Skeletal muscle tissue (tissue), 4 donors: ENCODE results near the gene TENM3. TPM values are rescaled to one million over a fixed set of nuclear protein-coding genes. Genes with fewer than 3 reads are reported as not detected.

ENCODE experiments used
- H3K27ac ChIP-seq: one replicate; pipeline ENCODE4 v1.7.0; 2013; ENCODE audit warnings: mild to moderate bottlenecking, low read depth, low read length, inconsistent platforms
- H3K27me3 ChIP-seq, 3 donors: one replicate each; pipeline ENCODE4 v1.7.0; 2013; ENCODE audit warnings: low read length in 3 of 3; ENCODE audit not compliant: control insufficient read depth in 3 of 3, insufficient read depth in 3 of 3
- H3K36me3 ChIP-seq, 3 donors: one replicate each; pipeline ENCODE4 v1.7.0; 2013; ENCODE audit warnings: low read length in 3 of 3; ENCODE audit not compliant: control insufficient read depth in 3 of 3, insufficient read depth in 3 of 3
- H3K4me1 ChIP-seq, 3 donors: one replicate each; pipeline ENCODE4 v1.7.0; 2013; ENCODE audit warnings: low read length in 3 of 3, mild to moderate bottlenecking in 3 of 3; ENCODE audit not compliant: control insufficient read depth in 3 of 3, insufficient read depth in 3 of 3
- H3K4me3 ChIP-seq, 3 donors: one replicate each; pipeline ENCODE4 v1.7.0; 2013; ENCODE audit warnings: low read length in 3 of 3
- H3K9ac ChIP-seq, 3 donors: one replicate each; pipeline ENCODE4 v1.7.0; 2013; ENCODE audit warnings: low read length in 3 of 3, mild to moderate bottlenecking in 3 of 3, moderate library complexity in 2 of 3, low read depth in 1 of 3
- H3K9me3 ChIP-seq, 3 donors: one replicate each; pipeline ENCODE4 v1.7.0; 2013; ENCODE audit warnings: low read length in 3 of 3; ENCODE audit not compliant: control insufficient read depth in 3 of 3
- total RNA-seq: library from RNA; depleted of rRNA; stranded (reverse); fragments of >200 nt; gene quantifications from one replicate; pipeline ENCODE4 v1.2.3, GENCODE V29; 2014
- donor health status: Osteomylitis.

TENM3 gene
- total RNA-seq, 1 donor from 2014 or later, result 29.7 TPM

GRCh38 chr4:182788201-182788600, 545.0 kb downstream of the TENM3 start:
- peaks cover 0 to 3% (median 0%) of the 10 kb centered on the region in 3 donors for H3K27me3 ChIP-seq

GRCh38 chr4:182789529-182789928, 546.3 kb downstream of the TENM3 start:
- no peaks in the 10 kb centered on the region for H3K4me1 ChIP-seq
- H3K9me3 ChIP-seq, result no peaks in the 10 kb centered on the region
- H3K4me3 ChIP-seq, result no peak overlapping the region
- peaks cover 4 to 9% (median 9%) of the 10 kb centered on the region in 3 donors for H3K36me3 ChIP-seq
- H3K9ac ChIP-seq, result no peak overlapping the region
- peaks cover 0 to 3% (median 0%) of the 10 kb centered on the region in 3 donors for H3K27me3 ChIP-seq
- no peak overlapping the region for H3K27ac ChIP-seq

More at GRCh38 chr4:182788201-182788600, 545.0 kb downstream of the TENM3 start:
- no peaks in the 10 kb centered on the region for H3K4me1 ChIP-seq
- H3K9me3 ChIP-seq, result no peaks in the 10 kb centered on the region
- no peak overlapping the region for H3K9ac ChIP-seq
- no peak overlapping the region for H3K4me3 ChIP-seq
- peaks cover 4 to 9% (median 9%) of the 10 kb centered on the region in 3 donors for H3K36me3 ChIP-seq
- no peak overlapping the region for H3K27ac ChIP-seq

GRCh38 chr4:182795446-182796238, 552.4 kb downstream of the TENM3 start:
- H3K27me3 ChIP-seq, result no peaks in the 10 kb centered on the region
- no peak overlapping the region for H3K4me3 ChIP-seq
- no peak overlapping the region for H3K27ac ChIP-seq
- no peaks in the 10 kb centered on the region for H3K4me1 ChIP-seq
- H3K9ac ChIP-seq, result no peak overlapping the region
- H3K9me3 ChIP-seq, result peaks cover 0 to 5% (median 2%) of the 10 kb centered on the region in 3 donors
- peaks cover 8 to 16% (median 14%) of the 10 kb centered on the region in 3 donors for H3K36me3 ChIP-seq

DNA sequence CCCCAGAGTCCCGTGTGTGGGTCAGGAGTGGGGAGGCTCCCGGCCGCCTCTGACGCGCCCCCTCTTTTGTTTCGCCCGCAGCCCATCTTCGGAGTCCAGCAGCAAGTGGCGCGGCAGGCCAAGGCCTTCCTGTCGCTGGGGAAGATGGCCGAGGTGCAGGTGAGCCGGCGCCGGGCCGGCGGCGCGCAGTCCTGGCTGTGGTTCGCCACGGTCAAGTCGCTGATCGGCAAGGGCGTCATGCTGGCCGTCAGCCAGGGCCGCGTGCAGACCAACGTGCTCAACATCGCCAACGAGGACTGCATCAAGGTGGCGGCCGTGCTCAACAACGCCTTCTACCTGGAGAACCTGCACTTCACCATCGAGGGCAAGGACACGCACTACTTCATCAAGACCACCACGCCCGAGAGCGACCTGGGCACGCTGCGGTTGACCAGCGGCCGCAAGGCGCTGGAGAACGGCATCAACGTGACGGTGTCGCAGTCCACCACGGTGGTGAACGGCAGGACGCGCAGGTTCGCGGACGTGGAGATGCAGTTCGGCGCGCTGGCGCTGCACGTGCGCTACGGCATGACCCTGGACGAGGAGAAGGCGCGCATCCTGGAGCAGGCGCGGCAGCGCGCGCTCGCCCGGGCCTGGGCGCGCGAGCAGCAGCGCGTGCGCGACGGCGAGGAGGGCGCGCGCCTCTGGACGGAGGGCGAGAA, 556.5 kb downstream of the TENM3 start:
- Histone ChIP-seq H3K27me3 (peaks cover 4% of the 10 kb centered on the region in 3 donors), H3K36me3 (peaks cover 3 to 12% (median 10%) of the 10 kb centered on the region in 3 donors), H3K9ac (no peak overlapping the region), H3K4me3 (no peak overlapping the region), H3K4me1 (no peaks in the 10 kb centered on the region), H3K27ac (no peak overlapping the region), H3K9me3 (peaks cover 0 to 5% (median 2%) of the 10 kb centered on the region in 3 donors)

DNA sequence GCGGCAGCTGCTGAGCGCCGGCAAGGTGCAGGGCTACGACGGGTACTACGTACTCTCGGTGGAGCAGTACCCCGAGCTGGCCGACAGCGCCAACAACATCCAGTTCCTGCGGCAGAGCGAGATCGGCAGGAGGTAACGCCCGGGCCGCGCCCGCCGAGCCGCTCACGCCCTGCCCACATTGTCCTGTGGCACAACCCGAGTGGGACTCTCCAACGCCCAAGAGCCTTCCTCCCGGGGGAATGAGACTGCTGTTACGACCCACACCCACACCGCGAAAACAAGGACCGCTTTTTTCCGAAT, 557.0 kb downstream of the TENM3 start:
- Histone ChIP-seq H3K27me3 (peaks cover 4% of the 10 kb centered on the region in 3 donors), H3K36me3 (peaks cover 3 to 12% (median 10%) of the 10 kb centered on the region in 3 donors), H3K9me3 (peaks cover 0 to 5% (median 2%) of the 10 kb centered on the region in 3 donors), H3K4me3 (no peak overlapping the region), H3K27ac (no peak overlapping the region), H3K4me1 (no peaks in the 10 kb centered on the region), H3K9ac (no peak overlapping the region)

GRCh38 chr4:182801636-182802035, 558.4 kb downstream of the TENM3 start:
- Histone ChIP-seq H3K27ac (no peak overlapping the region), H3K9me3 (peaks cover 0 to 5% (median 2%) of the 10 kb centered on the region in 3 donors), H3K9ac (no peak overlapping the region), H3K4me3 (no peak overlapping the region), H3K4me1 (peaks cover 0 to 3% (median 2%) of the 10 kb centered on the region in 3 donors), H3K36me3 (peaks cover 3 to 12% (median 10%) of the 10 kb centered on the region in 3 donors), H3K27me3 (peaks cover 6 to 9% (median 7%) of the 10 kb centered on the region in 3 donors)

DNA sequence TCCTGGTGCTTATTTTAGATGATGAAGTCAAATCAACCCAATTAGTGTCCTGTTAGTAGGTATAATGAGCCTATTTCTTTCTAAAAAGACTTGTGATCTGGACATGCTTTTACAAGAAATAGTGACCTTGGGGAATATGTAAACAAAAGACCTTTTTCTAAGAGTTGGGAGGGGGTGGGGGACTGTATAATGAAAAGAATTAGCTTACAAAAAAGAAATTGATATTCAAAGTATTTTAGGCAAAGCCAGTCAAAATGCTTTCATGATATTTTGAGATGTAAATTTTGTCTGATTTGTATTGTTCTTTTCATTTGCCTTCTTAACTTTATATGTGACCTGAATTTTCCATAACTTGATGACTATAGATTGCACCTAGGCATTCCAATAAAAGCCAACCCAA, 559.4 kb downstream of the TENM3 start:
- Histone ChIP-seq H3K4me1 (peaks cover 2 to 3% (median 3%) of the 10 kb centered on the region in 3 donors), H3K9me3 (peaks cover 0 to 5% (median 2%) of the 10 kb centered on the region in 3 donors), H3K27ac (no peak overlapping the region)

DNA sequence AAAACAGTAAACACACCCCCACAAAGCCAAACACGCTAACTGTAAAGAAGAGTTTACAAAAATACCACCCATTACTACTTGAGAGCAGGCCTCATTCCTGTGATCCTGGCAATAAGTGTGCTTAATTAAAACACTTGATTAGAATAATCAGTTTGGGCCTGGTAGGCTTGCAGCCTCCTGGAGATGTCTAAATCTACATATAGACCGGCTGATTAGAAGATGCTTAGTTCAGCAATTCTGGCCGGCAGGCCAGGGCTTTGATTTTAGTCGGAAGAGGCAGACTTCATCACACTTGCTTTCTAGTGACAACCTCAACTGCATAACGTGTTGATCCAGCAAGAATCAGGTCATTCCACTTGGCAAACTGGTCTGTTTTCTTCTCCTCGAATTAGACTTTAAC, 560.0 kb downstream of the TENM3 start:
- Histone ChIP-seq H3K4me3 (no peak overlapping the region), H3K27ac (no peak overlapping the region), H3K36me3 (peaks cover 3 to 11% (median 10%) of the 10 kb centered on the region in 3 donors), H3K9me3 (peaks cover 0 to 5% (median 2%) of the 10 kb centered on the region in 3 donors), H3K27me3 (peaks cover 6 to 9% (median 7%) of the 10 kb centered on the region in 3 donors), H3K9ac (no peak overlapping the region), H3K4me1 (peaks cover 2 to 3% (median 3%) of the 10 kb centered on the region in 3 donors)

More for the DNA sequence above, 559.4 kb downstream of the TENM3 start:
- Histone ChIP-seq H3K36me3 (peaks cover 3 to 12% (median 10%) of the 10 kb centered on the region in 3 donors), H3K4me3 (no peak overlapping the region), H3K9ac (no peak overlapping the region), H3K27me3 (peaks cover 6 to 9% (median 7%) of the 10 kb centered on the region in 3 donors)

- H3K27me3 ChIP-seq, result peaks cover 6 to 9% (median 7%) of the 10 kb centered on the region in 3 donors
Observed at GRCh38 chr4:182804131-182804530, 560.9 kb downstream of the TENM3 start.

More at GRCh38 chr4:182804131-182804530, 560.9 kb downstream of the TENM3 start:
- Histone ChIP-seq H3K27ac (no peak overlapping the region), H3K9ac (no peak overlapping the region), H3K4me1 (peaks cover 2 to 3% (median 3%) of the 10 kb centered on the region in 3 donors), H3K4me3 (no peak overlapping the region), H3K36me3 (peaks cover 3 to 10% (median 7%) of the 10 kb centered on the region in 3 donors), H3K9me3 (peaks cover 0 to 5% (median 2%) of the 10 kb centered on the region in 3 donors)
